ENCODE measurements around the gene ABCA13.
"Not testable (repeated sequence)": the region's sequence is repeated elsewhere in the genome, so short reads cannot be mapped to it uniquely, and the experiment has no call there.

ABCA13 gene, protein sequence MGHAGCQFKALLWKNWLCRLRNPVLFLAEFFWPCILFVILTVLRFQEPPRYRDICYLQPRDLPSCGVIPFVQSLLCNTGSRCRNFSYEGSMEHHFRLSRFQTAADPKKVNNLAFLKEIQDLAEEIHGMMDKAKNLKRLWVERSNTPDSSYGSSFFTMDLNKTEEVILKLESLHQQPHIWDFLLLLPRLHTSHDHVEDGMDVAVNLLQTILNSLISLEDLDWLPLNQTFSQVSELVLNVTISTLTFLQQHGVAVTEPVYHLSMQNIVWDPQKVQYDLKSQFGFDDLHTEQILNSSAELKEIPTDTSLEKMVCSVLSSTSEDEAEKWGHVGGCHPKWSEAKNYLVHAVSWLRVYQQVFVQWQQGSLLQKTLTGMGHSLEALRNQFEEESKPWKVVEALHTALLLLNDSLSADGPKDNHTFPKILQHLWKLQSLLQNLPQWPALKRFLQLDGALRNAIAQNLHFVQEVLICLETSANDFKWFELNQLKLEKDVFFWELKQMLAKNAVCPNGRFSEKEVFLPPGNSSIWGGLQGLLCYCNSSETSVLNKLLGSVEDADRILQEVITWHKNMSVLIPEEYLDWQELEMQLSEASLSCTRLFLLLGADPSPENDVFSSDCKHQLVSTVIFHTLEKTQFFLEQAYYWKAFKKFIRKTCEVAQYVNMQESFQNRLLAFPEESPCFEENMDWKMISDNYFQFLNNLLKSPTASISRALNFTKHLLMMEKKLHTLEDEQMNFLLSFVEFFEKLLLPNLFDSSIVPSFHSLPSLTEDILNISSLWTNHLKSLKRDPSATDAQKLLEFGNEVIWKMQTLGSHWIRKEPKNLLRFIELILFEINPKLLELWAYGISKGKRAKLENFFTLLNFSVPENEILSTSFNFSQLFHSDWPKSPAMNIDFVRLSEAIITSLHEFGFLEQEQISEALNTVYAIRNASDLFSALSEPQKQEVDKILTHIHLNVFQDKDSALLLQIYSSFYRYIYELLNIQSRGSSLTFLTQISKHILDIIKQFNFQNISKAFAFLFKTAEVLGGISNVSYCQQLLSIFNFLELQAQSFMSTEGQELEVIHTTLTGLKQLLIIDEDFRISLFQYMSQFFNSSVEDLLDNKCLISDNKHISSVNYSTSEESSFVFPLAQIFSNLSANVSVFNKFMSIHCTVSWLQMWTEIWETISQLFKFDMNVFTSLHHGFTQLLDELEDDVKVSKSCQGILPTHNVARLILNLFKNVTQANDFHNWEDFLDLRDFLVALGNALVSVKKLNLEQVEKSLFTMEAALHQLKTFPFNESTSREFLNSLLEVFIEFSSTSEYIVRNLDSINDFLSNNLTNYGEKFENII (N-terminal part only)

DNA sequence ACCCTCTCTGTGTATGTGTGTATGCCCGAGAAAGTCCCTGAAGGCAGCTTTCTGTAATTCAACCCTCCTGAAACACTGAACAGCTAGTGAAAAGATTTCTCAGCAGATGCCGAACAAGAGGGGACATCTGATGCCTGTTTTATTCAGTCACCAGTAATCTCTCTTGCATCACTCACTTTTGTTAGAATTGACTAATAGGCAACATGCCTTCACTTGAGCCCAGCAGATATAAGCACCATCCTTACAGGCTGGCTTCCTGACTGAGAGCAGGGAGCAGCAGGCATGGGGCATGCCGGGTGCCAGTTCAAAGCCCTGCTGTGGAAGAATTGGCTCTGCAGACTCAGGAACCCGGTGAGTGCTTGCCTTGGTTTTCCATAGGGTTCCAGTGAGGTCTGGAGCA lies at the start of gene ABCA13:
Gene ABCA13, plus strand, starts transcription at position 257 of the 400 bp plus-strand sequence. Its CDS starts 26 bp downstream, at position 283.
- no peak for DNase-seq

DNA sequence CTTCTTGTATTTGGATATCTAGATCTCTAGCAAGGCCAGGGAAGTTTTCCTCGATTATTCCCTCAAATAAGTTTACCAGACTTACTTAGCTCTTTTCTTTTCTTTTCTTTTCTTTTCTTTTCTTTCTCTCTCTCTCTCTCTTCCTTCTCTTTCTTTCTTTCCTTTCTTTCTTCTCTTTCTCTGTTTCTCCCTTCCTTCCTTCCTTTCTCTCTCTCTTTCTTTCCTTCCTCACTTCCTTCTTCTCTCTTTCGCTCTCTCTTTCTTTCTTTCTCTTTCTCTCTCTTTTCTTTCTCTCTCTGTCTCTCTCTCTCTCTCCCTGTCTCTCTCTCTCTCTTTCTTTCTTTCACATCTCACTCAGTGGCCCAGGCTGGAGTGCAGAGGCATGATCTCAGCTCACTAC lies 45.2 kb upstream of the ABCA13 start:
- DNase-seq = no peak

DNA sequence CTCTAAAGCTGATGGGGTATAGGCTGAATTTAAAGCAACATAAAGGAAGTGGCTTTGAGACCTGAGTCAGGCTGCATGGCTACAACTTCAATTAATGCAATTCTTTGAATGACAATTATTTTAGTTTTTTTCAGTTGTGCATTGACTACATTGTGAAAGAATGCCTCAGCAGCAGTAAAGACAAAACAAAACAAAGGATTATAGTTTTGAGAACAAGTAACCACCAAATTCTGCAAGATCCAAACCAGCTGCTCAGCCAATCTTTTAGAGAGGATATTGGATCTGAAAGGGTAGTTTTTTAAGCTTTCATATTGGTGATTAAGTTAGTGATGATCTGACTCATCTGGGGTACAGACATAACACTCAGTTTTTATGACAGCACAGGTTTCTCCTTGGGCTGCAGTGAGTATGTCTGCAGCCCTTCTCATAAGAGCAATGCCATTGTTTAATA lies 40.6 kb upstream of the ABCA13 start:
- no peak for DNase-seq

DNA sequence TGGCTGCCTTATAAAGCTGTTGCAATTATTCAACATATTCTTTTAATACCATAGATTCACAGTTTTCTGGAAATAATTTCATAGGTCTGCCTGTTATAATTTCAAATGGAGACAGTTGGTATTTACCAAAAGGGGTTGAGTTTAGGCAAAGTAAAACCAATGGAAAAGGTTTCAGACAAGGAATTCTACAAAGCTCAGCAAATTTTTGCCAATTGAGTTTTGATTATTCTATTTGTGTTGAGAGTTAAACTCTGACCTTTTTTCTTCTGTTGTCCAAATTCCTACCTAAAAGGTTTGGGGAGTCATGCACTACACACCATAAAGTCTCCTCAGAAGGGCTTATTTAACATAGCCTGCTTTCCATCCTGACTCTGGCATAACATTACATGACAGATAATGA lies 38.5 kb upstream of the ABCA13 start:
- DNase-seq = no peak

DNA sequence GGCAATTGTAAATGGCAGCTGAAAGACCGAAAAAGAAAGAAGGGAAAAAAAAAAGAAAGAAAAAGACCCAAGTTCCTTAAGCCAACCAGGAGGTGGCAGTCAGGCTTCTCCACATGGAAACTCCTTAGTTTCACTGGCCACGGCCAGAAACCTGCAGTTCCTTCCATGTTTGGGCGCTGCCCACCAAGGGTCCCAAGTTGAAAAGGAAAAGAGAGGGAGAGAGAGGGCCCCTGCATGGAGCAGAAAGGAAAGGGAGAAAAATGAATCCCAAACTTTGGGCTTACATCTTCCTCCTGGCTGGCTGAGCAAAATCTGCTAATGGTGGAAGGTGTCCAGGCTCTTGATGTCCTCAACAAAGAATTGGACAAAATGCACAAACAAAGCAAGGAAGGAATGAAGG lies 31.8 kb upstream of the ABCA13 start:
- no peak for DNase-seq

DNA sequence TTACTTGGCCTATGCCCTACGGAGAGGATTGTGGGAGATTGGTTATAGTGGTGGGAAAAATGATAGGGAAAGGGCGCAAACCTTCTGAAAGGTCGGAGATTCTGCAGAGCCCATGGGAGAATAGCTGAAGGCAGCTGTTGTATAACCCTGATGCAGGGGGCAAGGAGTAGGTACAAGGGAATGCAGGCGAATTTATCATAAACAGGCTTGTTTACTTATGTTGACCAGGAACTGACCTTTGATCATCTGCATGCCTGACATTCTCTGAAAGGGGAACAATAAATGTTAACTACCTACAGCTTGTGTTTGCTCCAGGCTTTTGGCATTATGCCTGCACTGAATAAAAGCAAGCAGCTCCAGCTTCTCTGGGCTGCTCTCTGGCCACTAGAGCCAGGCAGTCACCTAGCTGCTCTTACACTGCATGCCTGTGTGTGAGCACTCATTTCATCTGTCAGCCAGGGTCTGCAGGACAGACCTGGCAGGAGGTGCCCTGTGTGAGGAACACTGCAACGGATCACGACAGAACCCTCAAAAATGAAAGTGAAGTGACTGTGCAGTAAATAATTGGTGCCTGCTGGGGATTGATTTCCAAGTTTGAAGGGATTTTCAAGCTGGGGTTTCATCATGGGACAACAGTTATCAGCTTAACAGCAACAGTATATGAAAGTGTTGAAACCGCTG lies 31.1 kb upstream of the ABCA13 start:
- DNase-seq = no peak

DNA sequence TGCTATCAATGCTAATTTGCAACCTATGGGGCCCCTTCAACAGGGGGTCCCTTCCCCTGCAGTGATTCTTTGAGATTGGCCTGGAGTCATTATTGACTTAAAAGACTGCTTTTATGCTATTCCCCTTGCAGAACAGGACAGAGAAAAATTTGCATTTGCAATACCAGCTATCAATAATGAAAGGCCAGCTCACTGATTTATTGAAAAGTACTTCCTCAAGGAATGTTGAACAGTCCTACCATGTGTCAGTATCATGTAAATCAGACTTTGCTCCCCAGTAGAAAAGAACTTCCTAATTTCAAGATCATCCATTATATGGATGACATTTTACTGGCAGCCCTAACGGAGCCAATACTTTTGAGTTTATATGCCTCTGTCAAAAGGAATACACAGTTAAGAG lies 29.7 kb upstream of the ABCA13 start:
- DNase-seq = no peak

DNA sequence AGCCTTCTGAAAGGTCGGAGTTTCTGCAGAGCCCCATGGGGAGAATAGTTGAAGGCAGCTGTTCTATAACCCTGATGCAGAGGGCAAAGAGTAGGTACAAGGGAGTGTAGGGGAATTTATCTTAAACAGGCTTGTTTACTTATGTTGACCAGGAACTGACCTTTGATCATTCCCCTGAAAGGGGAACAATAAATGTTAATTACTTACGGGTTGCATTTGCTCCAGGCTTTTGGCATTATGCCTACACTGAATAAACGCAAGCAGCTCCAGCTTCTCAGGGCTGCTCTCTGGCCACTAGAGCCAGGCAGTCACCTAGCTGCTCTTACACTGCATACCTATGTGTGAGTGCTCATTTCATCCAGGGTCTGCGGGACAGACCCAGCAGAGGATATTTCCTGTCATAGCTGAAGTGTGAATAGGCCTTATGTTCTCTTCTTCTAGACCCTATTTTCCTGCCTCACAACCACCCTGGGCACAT lies 26.9 kb upstream of the ABCA13 start:
- no peak for DNase-seq

DNA sequence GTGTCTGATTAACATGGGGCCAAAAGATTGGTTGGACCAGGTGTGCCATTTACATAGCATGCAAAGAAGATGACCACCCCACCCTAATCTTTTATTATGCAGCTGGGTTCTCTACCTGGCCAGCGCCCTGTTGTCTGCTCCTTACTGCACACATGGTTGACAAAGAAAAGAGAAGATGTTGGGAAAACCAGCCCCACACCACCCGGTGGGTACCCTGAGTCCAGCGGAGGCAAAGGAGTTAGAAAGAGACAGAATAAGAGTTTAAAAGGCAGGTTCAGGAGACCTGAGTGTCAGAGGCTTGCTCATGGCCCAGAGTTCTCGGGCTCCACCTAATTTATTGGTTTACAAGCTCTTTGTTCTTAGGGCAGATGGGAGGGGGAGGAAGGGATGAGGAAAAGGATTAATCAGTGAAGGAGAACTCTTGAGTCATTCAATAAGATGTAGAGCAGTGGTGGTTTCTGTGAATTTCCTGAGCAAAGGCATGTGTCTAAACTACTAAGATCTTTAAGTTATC lies 24.1 kb upstream of the ABCA13 start:
- DNase-seq = no peak

DNA sequence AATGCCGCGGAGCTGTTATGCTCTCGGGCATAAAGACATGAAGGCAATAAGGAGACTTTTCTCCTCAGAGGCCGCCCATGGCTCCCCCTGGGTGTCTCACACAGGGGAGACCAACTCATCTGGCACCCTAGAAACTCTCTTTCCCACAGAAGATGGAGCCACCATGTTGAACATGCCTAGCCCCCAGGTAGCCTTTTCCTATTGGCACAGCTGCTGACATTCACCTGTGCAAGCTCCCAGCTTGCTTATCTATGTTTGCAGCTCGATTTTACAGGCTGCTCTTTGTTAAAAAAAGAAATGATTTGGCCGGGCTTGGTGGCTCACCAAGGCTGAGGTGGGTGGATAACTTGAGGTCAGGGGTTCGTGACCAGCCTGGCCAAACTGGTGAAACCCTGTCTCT lies 23.6 kb upstream of the ABCA13 start:
- not testable (repeated sequence) for DNase-seq

DNA sequence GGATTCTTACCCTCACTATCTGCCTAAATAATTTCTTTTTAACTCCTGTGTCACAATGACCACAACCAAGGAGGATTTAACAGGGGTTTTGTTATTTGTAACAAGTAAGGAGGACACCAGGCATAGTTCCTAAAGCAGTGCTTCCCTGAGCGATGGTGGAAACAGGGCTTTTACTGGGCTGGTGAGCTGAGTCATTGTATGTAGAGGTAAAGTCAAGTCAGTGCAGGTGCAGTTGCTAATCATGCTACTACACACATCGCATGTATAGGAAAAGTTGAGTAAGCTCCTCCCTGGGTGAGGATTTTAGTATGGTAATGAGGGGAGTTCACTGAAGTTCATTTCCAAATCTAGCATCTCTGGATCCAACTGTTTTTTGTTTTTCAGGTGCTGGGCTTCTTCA lies 22.9 kb upstream of the ABCA13 start:
- DNase-seq = no peak

DNA sequence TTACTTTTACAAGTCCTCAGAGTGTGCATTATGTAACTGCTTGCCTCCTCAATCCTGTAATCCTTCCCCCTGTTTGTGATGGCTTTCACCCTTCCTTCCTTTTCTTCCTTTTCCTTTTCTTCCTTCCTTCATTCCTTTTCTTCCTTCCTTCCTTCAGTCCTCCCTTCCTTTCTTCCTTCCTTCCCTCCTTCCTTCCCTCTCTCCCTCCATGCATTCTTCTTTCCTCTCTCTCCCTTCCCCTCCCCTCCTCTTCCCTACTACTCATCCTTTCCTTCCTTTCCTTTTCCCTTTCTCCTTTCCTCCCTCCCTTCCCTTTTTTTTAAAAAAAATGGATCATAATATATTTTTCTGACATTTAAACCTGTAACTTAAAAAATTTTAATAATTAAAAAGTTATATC lies 22.2 kb upstream of the ABCA13 start:
- no peak for DNase-seq

DNA sequence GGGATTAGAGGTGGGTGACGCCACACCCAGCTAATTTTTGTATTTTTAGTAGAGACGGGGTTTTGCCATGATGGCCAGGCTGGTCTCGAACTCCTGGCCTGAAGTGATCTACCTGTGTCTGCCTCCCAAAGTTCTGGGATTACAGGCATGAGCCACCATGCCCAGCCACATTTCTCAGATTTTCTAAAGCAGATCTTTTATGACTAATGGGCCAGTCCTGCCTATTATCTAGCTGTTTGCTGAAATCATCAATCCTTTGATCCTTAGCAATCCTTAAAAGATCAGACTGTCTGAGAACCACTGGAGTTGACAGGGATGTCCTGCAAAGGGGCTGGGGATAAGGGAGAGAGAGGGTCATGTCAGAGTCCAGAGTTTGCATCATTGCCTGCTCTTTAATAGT lies 21.2 kb upstream of the ABCA13 start:
- DNase-seq = no peak

DNA sequence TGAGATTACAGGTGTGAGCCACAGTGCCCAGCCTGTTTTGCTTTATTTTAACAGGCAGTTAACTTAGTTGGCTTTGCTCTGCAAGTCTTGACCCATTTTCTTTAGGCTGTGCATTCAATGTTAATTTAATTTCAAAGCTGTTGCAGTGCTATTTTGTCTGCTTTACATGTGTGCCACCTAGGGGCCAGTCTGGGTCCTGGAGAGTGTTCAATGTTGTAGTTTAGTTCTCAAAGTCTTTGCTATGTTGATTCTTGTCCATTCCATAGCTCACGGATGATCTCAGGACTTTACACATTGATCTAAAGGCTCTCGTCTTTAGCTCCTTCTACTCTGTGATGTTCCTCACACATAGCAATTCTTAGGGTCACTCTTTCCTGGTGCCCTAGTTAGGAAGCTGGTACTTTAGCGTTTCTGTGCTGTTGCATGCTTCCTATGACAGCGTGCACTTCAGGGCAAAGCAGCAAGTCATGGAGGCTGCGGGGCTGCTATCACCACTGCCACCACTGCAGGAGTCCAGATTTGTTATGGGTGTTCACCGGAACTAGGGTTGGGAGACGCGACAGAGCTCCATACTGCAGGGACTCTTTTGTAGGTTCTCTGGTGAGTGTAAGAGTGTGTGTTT lies 16.4 kb upstream of the ABCA13 start:
- no peak for DNase-seq

DNA sequence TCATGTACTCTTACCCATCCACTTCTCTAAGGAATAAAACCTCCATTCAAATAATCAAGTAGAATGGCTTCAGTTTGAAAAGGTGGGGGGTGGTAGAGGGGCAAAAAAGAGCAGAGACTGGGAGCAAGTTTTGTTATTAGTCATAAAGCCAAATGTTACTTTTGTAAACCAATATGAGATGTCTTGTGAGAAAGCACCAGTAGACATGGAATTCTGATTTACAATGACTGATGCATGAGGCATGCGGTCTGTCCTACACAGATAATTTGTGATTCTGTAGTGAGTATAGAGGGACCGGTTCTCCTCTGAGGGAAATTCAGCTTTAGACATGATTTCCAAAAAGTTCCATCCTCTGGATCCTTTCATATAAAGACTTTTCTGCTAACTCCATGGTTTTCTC lies 12.9 kb upstream of the ABCA13 start:
- DNase-seq = no peak

DNA sequence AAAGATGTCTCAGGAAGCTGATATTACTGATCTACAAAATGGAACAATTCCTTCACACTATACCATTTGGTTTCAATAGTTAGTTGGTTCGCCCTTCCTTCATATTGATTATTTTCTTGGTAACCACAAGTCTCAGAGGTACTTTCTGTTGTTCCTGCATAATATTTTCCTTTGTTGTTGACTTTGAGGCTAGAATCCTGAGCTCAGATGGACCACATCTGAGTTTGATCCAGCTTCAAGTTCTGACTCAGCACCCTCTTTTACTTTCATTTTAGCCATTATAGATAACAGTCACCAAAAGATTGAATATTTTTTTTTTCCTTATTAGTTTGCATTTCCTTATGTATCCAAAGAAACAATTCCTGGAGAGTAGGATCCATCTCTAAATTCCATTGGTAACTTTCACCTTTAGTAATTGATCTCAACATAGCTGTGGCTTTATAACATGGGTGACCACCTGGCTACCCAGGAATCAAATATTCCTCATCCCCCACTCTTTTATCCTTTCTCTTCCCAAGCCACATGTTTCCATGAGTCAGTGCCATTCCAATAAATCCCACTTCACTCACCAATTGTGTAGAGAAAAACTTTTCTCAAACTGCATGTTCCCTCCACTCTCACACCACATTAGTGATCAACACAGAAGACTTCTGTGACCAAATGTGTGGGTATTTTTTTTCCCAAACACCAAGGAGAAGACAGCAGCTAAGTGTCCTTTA lies 9.7 kb upstream of the ABCA13 start:
- DNase-seq = no peak

DNA sequence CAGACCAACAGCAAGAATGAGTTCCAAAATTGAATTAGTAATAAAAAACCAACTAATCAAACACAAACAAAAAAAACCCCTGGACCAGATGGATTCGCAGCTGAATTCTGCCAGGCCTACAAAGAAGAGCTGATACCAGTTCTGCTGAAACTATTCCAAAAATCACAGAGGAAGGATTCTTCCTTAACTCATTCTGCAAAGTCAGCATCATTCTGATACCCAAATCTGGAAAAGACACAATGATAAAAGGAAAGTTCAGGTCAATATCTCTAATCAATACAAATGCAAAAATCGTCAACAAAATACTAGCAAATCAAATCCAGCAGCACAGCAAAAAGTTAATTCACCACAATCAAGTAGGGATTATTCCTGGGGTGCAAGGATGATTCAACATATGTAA lies 6.1 kb upstream of the ABCA13 start:
- DNase-seq = no peak

DNA sequence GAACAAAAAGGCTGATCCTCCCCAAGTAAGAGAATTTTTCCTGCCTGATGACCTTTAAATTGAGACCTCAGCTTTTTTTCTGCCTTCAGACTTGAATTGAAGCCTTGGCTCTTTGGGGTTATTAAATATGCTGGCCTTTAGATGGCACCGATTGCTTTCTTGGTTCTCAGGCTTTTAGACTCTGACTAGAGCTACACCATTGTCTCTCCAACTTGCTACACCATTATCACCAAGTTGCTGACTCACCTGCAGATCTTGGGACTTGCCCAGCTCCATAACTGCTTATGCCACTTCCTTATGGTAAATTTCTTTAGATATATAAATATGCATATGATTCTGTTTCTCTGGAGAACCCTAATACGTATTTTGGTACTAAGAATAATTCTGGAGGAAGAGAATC lies 3.1 kb upstream of the ABCA13 start:
- no peak for DNase-seq

DNA sequence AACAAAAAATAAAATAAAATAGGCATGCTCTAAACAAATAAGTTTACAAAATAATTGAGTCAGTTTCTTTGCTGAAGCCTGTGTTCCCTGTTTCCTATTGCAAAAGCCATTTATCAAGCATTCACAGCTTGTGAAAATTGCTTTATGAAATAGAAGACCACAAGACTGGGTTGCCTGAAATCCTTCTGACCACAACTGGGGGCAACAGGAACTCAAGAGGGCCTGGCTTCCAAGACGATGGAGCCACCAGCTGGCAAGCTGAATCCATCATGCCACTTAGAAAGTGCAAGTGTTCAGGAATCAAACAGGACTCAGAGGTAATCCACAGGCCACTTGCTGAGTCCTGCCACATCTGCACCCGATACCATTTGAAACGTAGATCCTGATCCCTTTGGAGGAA lies 752 bp upstream of the ABCA13 start:
- no peak for DNase-seq
